MM.1S (cell line): ENCODE measurements around the gene EFCAB12.

Experiments
- DNase-seq: peaks from one replicate; pipeline ENCODE4 v3.0.0-alpha.2; 2015
- H2AFZ ChIP-seq: fragments of 300-600 bp; sonication (generic); 2 replicates; pipeline ENCODE4 v1.6.0; 2016; ENCODE audit warnings: antibody characterized with exemption, low read length
- H3F3A ChIP-seq: fragments of 300-600 bp; sonication (generic); 2 replicates; pipeline ENCODE4 v1.6.1; 2016; ENCODE audit warnings: mild to moderate bottlenecking, antibody characterized with exemption, low read length, moderate library complexity, mixed read lengths; ENCODE audit not compliant: insufficient read depth
- H3K27ac ChIP-seq: fragments of 300-600 bp; sonication (generic); 2 replicates; pipeline ENCODE4 v1.5.1; 2016; ENCODE audit warnings: mild to moderate bottlenecking, low read length
- H3K27me3 ChIP-seq: fragments of 300-600 bp; sonication (generic); replicated peaks from 2 replicates; pipeline ENCODE4 v1.6.0; 2016; ENCODE audit warnings: low read length; ENCODE audit not compliant: insufficient read depth
- H3K36me3 ChIP-seq: fragments of 300-600 bp; sonication (generic); replicated peaks from 2 replicates; pipeline ENCODE4 v1.6.1; 2016; ENCODE audit warnings: mild to moderate bottlenecking, low read length, mixed read lengths; ENCODE audit not compliant: insufficient read depth
- H3K4me1 ChIP-seq: fragments of 300-600 bp; sonication (generic); 2 replicates; pipeline ENCODE4 v1.6.1; 2016; ENCODE audit warnings: low read length, mixed read lengths
- H3K4me2 ChIP-seq: fragments of 300-600 bp; sonication (generic); 2 replicates; pipeline ENCODE4 v1.6.0; 2016; ENCODE audit warnings: low read depth, low read length
- H3K4me3 ChIP-seq: fragments of 300-600 bp; sonication (generic); 2 replicates; pipeline ENCODE4 v1.5.1; 2016; ENCODE audit warnings: low read length, mixed read lengths
- H3K79me2 ChIP-seq: fragments of 300-600 bp; sonication (generic); 2 replicates; pipeline ENCODE4 v1.6.1; 2016; ENCODE audit warnings: mixed run types, low read length, mixed read lengths
- H3K9ac ChIP-seq: fragments of 300-600 bp; sonication (generic); 2 replicates; pipeline ENCODE4 v1.6.1; 2016; ENCODE audit warnings: low read length, mixed read lengths
- H3K9me2 ChIP-seq: fragments of 300-600 bp; sonication (generic); replicated peaks from 2 replicates; pipeline ENCODE4 v1.6.1; 2016; ENCODE audit warnings: mild to moderate bottlenecking, low read length, mixed read lengths; ENCODE audit not compliant: insufficient read depth
- H3K9me3 ChIP-seq: fragments of 300-600 bp; sonication (generic); replicated peaks from 2 replicates; pipeline ENCODE4 v1.6.1; 2016; ENCODE audit warnings: mild to moderate bottlenecking, low read length, mixed read lengths; ENCODE audit not compliant: insufficient read depth
- H4K20me1 ChIP-seq: fragments of 300-600 bp; sonication (generic); 2 replicates; pipeline ENCODE4 v1.6.1; 2016; ENCODE audit warnings: mild to moderate bottlenecking, low read length, moderate library complexity, mixed read lengths; ENCODE audit not compliant: insufficient read depth
- EZH2 ChIP-seq: fragments of 300-600 bp; sonication (generic); optimal IDR thresholded peaks from 2 replicates; pipeline ENCODE3; 2017; ENCODE audit warnings: low read depth, mild to moderate bottlenecking, antibody characterized with exemption, low read length, mixed read lengths
- EZH2phosphoT487 ChIP-seq: fragments of 300-600 bp; sonication (generic); IDR thresholded peaks from 2 replicates; pipeline ENCODE4 v1.6.1; 2018; ENCODE audit warnings: antibody characterized with exemption, low read length
- TF ChIP-seq, protein P1 (sequence below): fragments of 300-600 bp; sonication (generic); IDR thresholded peaks from 2 replicates; pipeline ENCODE4 v1.5.1; 2016; ENCODE audit warnings: antibody characterized with exemption, low read length, mixed read lengths

EFCAB12 gene

DNA sequence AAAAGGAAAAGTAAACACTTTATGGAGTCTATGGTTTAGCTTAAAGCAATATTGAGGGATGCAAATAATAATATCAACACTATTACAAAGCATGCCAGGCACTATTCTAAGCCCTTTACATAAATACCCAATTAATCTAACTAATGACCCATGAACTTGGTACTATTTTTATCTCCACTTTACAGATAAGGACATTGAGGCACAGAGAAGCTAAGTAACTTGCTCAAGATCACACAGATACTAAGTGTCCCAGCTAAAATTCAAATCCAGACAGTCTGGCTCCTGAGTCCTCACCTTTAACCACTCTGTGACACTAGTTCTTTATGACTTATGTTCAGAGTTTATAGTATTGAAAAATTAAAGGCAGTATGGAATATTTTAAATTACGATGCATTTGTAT lies 5.7 kb upstream of the EFCAB12 start:
- H3K36me3 ChIP-seq, result peaks cover 29% of the 10 kb centered on the region; the same call in 1 of the 2 replicates
- peaks cover 23% of the 10 kb centered on the region for H3F3A ChIP-seq
- no peak overlapping the region for H3K4me2 ChIP-seq

DNA sequence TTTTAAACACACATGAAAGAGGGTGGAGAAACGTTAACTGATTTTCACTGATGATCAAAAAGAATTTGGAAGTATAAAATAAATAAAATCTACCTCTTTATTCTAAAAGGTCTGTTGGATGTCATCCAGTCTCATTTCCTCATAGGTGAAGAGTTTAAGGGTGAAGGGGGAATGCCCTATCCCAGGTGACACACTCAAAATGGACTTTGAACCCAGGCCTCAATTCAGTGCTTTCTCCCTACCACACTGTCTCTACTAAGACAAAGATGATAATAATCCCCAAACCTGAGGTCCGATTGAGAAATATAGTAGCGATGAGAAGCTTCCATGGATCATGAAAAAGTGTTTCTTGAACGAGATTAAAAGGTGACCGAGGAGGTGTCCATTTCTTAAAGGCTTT lies 5.1 kb upstream of the EFCAB12 start:
- H3K27me3 ChIP-seq, result no peaks in the 10 kb centered on the region
- H3K79me2 ChIP-seq, result peaks cover 54% of the 10 kb centered on the region
- peaks cover 24% of the 10 kb centered on the region for H3F3A ChIP-seq
- H3K27ac ChIP-seq, result no peak overlapping the region
- H3K4me3 ChIP-seq, result no peak overlapping the region
- H2AFZ ChIP-seq, result no peak overlapping the region
- peaks cover 29% of the 10 kb centered on the region; the same call in 1 of the 2 replicates for H3K36me3 ChIP-seq
- no peaks in the 10 kb centered on the region for H4K20me1 ChIP-seq
- no peak for TF ChIP-seq EZH2phosphoT487
- TF ChIP-seq, protein P1, sequence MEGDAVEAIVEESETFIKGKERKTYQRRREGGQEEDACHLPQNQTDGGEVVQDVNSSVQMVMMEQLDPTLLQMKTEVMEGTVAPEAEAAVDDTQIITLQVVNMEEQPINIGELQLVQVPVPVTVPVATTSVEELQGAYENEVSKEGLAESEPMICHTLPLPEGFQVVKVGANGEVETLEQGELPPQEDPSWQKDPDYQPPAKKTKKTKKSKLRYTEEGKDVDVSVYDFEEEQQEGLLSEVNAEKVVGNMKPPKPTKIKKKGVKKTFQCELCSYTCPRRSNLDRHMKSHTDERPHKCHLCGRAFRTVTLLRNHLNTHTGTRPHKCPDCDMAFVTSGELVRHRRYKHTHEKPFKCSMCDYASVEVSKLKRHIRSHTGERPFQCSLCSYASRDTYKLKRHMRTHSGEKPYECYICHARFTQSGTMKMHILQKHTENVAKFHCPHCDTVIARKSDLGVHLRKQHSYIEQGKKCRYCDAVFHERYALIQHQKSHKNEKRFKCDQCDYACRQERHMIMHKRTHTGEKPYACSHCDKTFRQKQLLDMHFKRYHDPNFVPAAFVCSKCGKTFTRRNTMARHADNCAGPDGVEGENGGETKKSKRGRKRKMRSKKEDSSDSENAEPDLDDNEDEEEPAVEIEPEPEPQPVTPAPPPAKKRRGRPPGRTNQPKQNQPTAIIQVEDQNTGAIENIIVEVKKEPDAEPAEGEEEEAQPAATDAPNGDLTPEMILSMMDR, result no peak
- TF ChIP-seq EZH2, result no peak
- H3K9me2 ChIP-seq, result no peaks in the 10 kb centered on the region
- DNase-seq, result no peak
- no peak overlapping the region for H3K9ac ChIP-seq
- peaks cover 33% of the 10 kb centered on the region for H3K4me1 ChIP-seq
- H3K4me2 ChIP-seq, result no peak overlapping the region
- H3K9me3 ChIP-seq, result no peaks in the 10 kb centered on the region

More for the DNA sequence above, 5.7 kb upstream of the EFCAB12 start:
- Histone ChIP-seq H3K79me2 (peaks cover 60% of the 10 kb centered on the region), H3K9me2 (no peaks in the 10 kb centered on the region), H2AFZ (no peak overlapping the region), H3K27me3 (no peaks in the 10 kb centered on the region), H3K4me3 (no peak overlapping the region), H3K4me1 (peaks cover 28% of the 10 kb centered on the region), H3K9me3 (no peaks in the 10 kb centered on the region), H3K9ac (no peak overlapping the region), H3K27ac (no peak overlapping the region), H4K20me1 (no peaks in the 10 kb centered on the region)
- TF ChIP-seq, protein P1, result no peak
- TF ChIP-seq EZH2, result no peak
- TF ChIP-seq EZH2phosphoT487, result no peak
- no peak for DNase-seq

DNA sequence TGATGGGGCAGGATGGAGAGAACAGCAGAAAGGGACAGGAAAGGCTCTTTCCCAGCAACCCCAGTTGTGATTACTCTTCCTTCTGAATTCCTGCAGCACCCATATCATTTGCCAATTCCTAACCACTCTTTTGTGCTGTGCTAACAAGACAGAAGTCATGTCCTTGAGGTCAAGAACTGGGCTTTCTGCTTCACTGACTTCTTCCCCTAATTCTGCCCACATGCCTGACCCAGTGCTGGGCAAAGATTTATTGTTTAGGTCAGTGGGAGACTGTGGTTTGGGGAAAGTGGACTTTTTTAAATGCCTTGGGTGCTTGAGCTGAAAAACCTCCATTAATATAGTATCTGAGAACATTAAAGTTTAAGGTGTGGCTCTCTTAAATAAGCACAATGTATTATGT lies 4.2 kb upstream of the EFCAB12 start:
- no peak overlapping the region for H3K27ac ChIP-seq
- peaks cover 30% of the 10 kb centered on the region for H3K4me1 ChIP-seq
- H3K79me2 ChIP-seq, result peaks cover 45% of the 10 kb centered on the region
- H3K36me3 ChIP-seq, result peaks cover 26% of the 10 kb centered on the region; the same call in 1 of the 2 replicates
- no peaks in the 10 kb centered on the region for H3K27me3 ChIP-seq
- no peak overlapping the region for H3K4me2 ChIP-seq
- H3F3A ChIP-seq, result peaks cover 24% of the 10 kb centered on the region
- DNase-seq, result no peak
- no peaks in the 10 kb centered on the region for H3K9me2 ChIP-seq
- H2AFZ ChIP-seq, result no peak overlapping the region
- TF ChIP-seq EZH2phosphoT487 (no peak), EZH2 (no peak)
- TF ChIP-seq, protein P1, result no peak
- H3K9me3 ChIP-seq, result no peaks in the 10 kb centered on the region
- no peak overlapping the region for H3K9ac ChIP-seq
- no peak overlapping the region for H3K4me3 ChIP-seq
- H4K20me1 ChIP-seq, result no peaks in the 10 kb centered on the region
